Mesodermal cell (in vitro differentiated cells): ENCODE measurements around the gene RAPGEF4.

ENCODE experiments used
- H3K27ac ChIP-seq: 2 replicates; pipeline ENCODE4 v1.7.0; 2013; ENCODE audit warnings: mild to moderate bottlenecking, low read depth, low read length, moderate library complexity; ENCODE audit not compliant: severe bottlenecking
- H3K36me3 ChIP-seq: 2 replicates; pipeline ENCODE4 v1.7.1; 2013; ENCODE audit warnings: mild to moderate bottlenecking, low read length, moderate library complexity; ENCODE audit not compliant: control insufficient read depth, insufficient read depth
- H3K4me1 ChIP-seq: one replicate; pipeline ENCODE4 v1.7.1; 2013; ENCODE audit warnings: mild to moderate bottlenecking, low read length; ENCODE audit not compliant: insufficient read depth, control insufficient read depth, poor library complexity, severe bottlenecking
- H3K4me3 ChIP-seq: 2 replicates; pipeline ENCODE4 v1.7.0; 2013; ENCODE audit warnings: low read length, control low read depth, mild to moderate bottlenecking; ENCODE audit not compliant: insufficient read depth, poor library complexity, severe bottlenecking; ENCODE audit errors: extremely low read depth
- H3K9me3 ChIP-seq: 2 replicates; pipeline ENCODE4 v1.7.1; 2013; ENCODE audit warnings: mild to moderate bottlenecking, low read length, moderate library complexity; ENCODE audit not compliant: control insufficient read depth
- WGBS, 2 experiments: methylation state at CpG; one replicate each; pipeline ENCODE4 v1.1.5; 2013; ENCODE audit warnings: missing lambda C conversion rate in 2 of 2; ENCODE audit not compliant: insufficient coverage in 2 of 2; 5-methylcytosine and 5-hydroxymethylcytosine counted together

Gene RAPGEF4

DNA sequence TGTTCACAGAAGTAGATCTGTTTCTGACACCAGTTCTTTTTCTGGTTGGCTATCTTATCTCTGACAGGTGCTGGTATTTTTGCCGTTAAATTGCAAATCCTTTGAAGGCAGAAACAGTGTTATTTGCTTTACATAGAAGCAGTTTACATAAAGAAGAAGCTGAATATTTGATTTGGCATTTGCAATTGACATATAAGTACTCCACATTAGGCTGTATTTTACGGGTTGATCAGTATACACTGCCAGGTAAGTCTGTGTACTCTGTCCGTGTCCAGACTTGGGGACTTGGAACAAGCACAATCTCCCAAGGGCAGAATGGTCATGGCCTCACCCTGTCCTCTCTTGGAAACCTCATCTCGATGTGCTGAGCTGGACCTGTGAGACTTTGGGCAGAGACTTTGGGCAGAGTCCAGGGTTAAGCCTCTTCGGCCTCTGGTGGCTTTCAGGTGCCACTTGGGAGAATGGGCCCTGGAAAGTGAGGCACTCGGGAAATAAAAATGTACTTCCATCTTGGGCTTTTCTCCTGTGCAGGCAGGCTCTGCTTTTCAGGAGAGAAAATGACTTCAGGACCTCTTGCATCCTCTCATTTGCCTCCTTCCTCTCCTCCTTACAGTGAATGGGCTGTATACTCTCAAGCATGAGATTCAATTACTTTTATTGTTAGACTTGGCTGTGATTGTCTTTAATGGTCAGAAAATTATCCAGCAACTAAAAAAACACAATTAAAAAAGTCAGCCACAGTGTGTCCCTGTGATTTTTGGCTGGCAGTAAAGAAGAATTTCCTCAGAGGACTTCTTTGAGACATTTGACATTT is 108.5 kb downstream of the RAPGEF4 start:
- Histone ChIP-seq H3K9me3 (no peaks in the 10 kb centered on the region), H3K4me1 (no peaks in the 10 kb centered on the region), H3K4me3 (no peak overlapping the region), H3K27ac (no peak overlapping the region), H3K36me3 (no peaks in the 10 kb centered on the region)
- 94 to 98% methylated on average over 4 to 5 of the region's 6 CpGs for WGBS, 2 experiments

GRCh38 chr2:172845028-172845630 is 109.5 kb downstream of the RAPGEF4 start:
- no peaks in the 10 kb centered on the region for H3K4me1 ChIP-seq
- no peak overlapping the region for H3K4me3 ChIP-seq
- no peaks in the 10 kb centered on the region for H3K36me3 ChIP-seq
- no peak overlapping the region for H3K27ac ChIP-seq
- H3K9me3 ChIP-seq, result no peaks in the 10 kb centered on the region
- 90 to 94% methylated on average over 2 of the region's 2 CpGs for whole genome bisulfite sequencing, 2 experiments

DNA sequence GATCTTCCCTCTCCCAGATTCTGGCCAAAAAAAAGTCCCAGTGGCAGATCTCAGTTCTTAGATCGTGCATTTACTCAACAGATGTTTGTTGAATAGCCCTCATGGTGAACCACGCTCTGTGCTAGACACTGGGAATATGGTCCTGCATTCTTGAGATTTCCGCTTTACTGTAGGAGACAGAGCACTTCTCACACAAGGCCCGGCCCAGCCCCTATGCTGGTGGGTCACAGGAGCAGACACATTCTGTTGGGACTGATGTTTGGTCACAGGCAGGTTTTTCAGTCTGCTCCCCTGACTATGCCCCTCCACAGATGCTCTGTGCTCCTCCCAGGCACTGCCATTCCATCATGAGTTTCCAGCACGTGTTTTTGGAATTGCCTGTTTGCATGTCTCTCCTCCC is 110.9 kb downstream of the RAPGEF4 start:
- Histone ChIP-seq H3K4me1 (no peaks in the 10 kb centered on the region), H3K4me3 (no peak overlapping the region), H3K27ac (no peak overlapping the region), H3K36me3 (no peaks in the 10 kb centered on the region), H3K9me3 (no peaks in the 10 kb centered on the region)
- WGBS, 2 experiments, result 86 to 89% methylated on average over 5 of the region's 5 CpGs

DNA sequence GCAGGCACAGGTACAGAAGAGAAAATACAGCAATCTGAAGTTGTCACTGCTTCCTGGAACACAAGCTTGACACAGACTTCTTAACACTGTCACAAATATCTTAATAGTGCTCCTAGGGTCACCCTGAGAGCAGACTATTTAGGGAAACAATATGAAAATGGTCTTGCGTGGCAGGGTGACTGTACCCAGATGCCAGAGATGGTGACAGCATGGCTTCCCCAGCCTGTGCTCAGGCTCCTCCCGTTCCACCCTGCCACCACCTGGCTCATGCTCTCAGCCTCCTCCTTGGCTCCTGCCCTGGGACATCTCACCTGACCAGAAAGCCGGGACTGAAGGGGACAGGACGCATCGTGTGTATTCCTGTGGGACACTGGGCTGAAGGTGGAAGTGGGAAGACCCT is 111.5 kb downstream of the RAPGEF4 start:
- Histone ChIP-seq H3K9me3 (no peaks in the 10 kb centered on the region), H3K27ac (no peak overlapping the region), H3K36me3 (no peaks in the 10 kb centered on the region), H3K4me3 (no peak overlapping the region), H3K4me1 (no peaks in the 10 kb centered on the region)
- WGBS, 2 experiments, result 84 to 100% methylated on average over 1 to 5 of the region's 5 CpGs

DNA sequence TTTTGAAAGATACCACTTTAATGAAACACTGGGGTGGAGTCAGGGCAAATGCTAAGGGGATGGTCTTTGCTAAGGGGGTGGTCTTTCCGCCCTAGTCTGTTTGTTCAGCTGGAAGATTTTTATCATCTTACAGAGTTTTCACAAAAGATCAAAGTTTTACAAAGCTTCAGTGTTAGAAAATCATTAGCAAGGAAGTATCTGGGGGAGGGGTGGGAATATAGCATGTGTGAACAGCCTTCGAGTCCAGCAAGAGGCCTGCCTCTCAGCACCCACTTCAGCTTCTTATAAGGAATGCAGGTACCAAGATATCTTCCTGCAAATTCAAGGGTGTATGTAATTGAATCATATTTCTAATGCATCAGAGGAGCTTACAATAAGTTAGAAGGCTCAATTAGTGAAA is 112.9 kb downstream of the RAPGEF4 start:
- no peak overlapping the region for H3K4me3 ChIP-seq
- 80% methylated on average over 1 of the region's 2 CpGs; no CpG with 5 or more reads in 1 of the 2 experiments for WGBS, 2 experiments
- no peaks in the 10 kb centered on the region for H3K9me3 ChIP-seq
- H3K27ac ChIP-seq, result no peak overlapping the region
- H3K36me3 ChIP-seq, result no peaks in the 10 kb centered on the region
- H3K4me1 ChIP-seq, result no peaks in the 10 kb centered on the region

- no peaks in the 10 kb centered on the region for H3K36me3 ChIP-seq
- H3K4me1 ChIP-seq, result no peaks in the 10 kb centered on the region
- 100% methylated on average over 1 of the region's 4 CpGs for WGBS, 2 experiments
- no peaks in the 10 kb centered on the region for H3K9me3 ChIP-seq
- H3K27ac ChIP-seq, result no peak overlapping the region
- H3K4me3 ChIP-seq, result no peak overlapping the region
Measured at GRCh38 chr2:172849519-172850217, 114.0 kb downstream of the RAPGEF4 start.

DNA sequence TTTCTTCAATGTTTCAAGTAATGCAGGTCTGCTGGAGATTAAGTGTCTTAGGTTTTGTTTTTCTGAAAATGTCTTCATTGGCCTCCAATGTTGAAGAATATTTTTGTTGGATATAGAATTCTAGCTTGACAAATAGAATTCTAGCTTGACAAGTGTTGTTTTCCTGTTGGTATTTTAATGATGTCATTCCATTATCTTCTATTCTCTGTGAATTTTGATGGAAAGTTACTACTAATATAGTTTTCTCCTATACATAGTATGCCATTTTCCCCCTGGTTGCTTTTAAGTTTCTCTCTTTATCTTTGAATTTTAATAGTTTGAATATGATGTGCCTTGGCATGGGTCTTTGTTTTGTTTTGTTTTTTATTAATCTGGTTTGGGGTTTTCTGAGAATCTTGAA is 119.9 kb downstream of the RAPGEF4 start:
- Histone ChIP-seq H3K27ac (no peak overlapping the region), H3K4me1 (peaks cover 11% of the 10 kb centered on the region), H3K4me3 (no peak overlapping the region), H3K9me3 (no peaks in the 10 kb centered on the region), H3K36me3 (no peaks in the 10 kb centered on the region)

DNA sequence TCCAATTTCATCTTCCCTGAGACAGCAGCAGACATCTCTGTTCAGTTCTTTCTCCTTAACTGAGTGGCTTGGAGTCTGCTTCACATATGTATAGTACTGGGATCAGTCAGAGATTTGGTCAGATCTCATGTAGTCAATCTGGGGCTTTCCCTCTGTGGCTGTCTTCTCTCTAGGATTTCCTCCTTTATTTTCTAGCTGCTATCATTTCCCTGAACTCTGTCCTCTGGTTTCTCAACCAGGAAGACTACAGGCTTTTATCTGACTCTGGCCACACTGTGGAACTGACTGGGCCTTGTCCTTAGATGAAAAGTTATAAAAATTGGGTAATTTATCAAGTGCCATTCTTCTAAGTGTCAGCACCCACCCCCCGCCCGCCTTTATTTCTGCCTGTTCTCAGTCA is 121.0 kb downstream of the RAPGEF4 start:
- Histone ChIP-seq H3K4me1 (peaks cover 11% of the 10 kb centered on the region), H3K4me3 (no peak overlapping the region), H3K9me3 (no peaks in the 10 kb centered on the region), H3K36me3 (no peaks in the 10 kb centered on the region), H3K27ac (no peak overlapping the region)
- WGBS, 2 experiments, result no CpG with 5 or more reads among the region's 2 CpGs

- Histone ChIP-seq H3K9me3 (no peaks in the 10 kb centered on the region), H3K27ac (no peak overlapping the region), H3K36me3 (no peaks in the 10 kb centered on the region), H3K4me1 (peaks cover 11% of the 10 kb centered on the region), H3K4me3 (no peak overlapping the region)
- WGBS, 2 experiments, result no CpG with 5 or more reads among the region's 1 CpG
Measured at GRCh38 chr2:172858473-172858745, 122.8 kb downstream of the RAPGEF4 start.

DNA sequence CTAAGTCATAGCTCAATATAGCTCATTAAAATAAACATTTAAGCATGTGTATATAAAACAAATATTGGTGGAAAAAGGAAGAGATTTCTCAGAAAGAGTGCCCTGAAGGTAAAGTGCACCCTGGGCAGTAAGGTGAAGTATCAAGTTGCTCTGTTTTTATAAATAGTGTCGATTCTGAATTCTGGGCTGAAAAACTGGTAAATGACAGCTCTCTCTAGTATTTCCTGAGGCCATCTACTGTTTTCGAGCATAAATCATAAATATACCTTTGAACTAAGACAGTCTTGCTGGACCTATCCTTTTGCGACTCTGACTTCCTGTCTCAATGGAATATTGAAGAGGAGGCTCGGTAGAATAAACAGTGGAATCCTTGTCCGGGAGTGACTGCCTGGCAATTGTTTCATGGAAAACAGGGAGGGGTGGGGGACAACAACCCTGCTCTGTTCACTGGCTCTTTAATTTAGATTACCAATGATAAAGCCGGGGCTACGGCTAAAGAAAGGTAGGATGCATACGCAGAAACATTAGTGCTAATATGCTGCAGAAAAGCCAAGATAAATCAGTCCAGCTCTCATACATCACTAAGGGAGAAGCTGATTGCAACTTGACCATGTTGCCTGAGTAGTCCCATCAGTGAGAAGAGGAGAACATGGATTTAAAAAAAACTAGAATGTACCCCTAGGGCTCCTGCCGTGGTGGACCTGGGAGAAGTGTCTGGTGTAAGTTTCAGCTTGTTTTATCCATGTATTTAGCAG is 124.1 kb downstream of the RAPGEF4 start:
- H3K4me1 ChIP-seq, result peaks cover 11% of the 10 kb centered on the region
- H3K27ac ChIP-seq, result peak overlapping the region; percentile 36
- no peaks in the 10 kb centered on the region for H3K36me3 ChIP-seq
- H3K4me3 ChIP-seq, result no peak overlapping the region
- no peaks in the 10 kb centered on the region for H3K9me3 ChIP-seq
- 82 to 83% methylated on average over 5 to 7 of the region's 9 CpGs for WGBS, 2 experiments
